SK-N-MC (cell line): ENCODE data around the gene SGPL1.

Experiments
- EZH2 ChIP-seq: fragments of 200-600 bp; sonication (generic); IDR thresholded peaks from one replicate; pipeline ENCODE4 v1.6.1; 2017; ENCODE audit warnings: antibody characterized with exemption
- POLR2AphosphoS5 ChIP-seq: IDR thresholded peaks from 2 replicates; pipeline ENCODE4 v1.6.1; 2012; ENCODE audit warnings: mild to moderate bottlenecking, low read depth, low read length, borderline replicate concordance

- no peak for TF ChIP-seq EZH2
- no peak for TF ChIP-seq POLR2AphosphoS5
Observed at GRCh38 chr10:70805619-70806215, 10.0 kb upstream of the SGPL1 start.
